ENCODE data around the gene LINGO4. TPM values are rescaled to one million over a fixed set of nuclear protein-coding genes. Genes with fewer than 3 reads are reported as not detected.

The LINGO4 gene
- total RNA-seq, 1 experiment from 2014 or later = not detected

DNA sequence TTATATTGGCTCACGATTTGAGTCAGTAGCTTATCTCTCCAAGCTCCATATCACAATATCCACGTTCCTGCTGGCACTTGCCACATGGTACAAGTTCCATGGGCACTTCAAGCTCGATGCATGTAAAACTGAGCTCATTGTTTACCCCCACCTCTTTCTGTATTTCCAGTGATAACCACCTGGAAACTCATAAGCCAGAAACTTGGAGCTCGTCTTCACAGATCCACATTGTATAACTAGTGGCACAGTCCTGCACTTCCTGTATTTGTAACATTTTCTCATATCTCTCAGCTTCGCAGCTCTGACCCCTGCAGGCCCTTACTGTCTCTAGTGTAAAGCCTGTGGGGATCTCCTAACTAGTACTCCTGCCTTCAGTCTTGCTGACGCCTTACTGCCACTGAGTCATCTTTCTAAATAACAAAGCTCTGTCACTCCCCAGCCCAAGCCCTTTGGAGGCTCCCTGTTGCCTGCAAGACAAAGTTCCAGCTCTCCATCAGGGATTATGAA, 40.9 kb upstream of the LINGO4 start:
- DNase-seq (ENCODE audit: low spot score) = no peak
- ATAC-seq = peak; percentile 90
- peak overlapping the region; percentile 11; the same call in 1 of the 2 replicates for H3K27ac Mint-ChIP-seq
- H3K27me3 Mint-ChIP-seq (ENCODE audit: low read depth) = peaks cover 9% of the 10 kb centered on the region
- peaks cover 3% of the 10 kb centered on the region for H3K36me3 Mint-ChIP-seq
- no peak overlapping the region for H3K4me3 Mint-ChIP-seq
- POLR2A ChIA-PET = interaction anchor here (1.4 kb wide), 1 partner anchor 9 kb away, joined by 5 read pairs; no protein-coding TSS in a partner anchor
- CTCF ChIA-PET = interaction anchor here (0.7 to 2.6 kb wide), 7 partner anchors 10 to 252 kb away, joined by 3 to 10 read pairs (median 4); partner anchors contain the start of gene MRPL9
- no peaks in the 10 kb centered on the region for H3K9me3 Mint-ChIP-seq
- TF ChIP-seq SMAD4 (CRISPR knock-in tag; IDR thresholded peaks at IDR 0.05) = no peak
- no peak for TF ChIP-seq IRF2 (CRISPR knock-in tag; IDR thresholded peaks at IDR 0.05; ENCODE audit: borderline replicate concordance, low read depth)
- no peak for TF ChIP-seq MYBL2 (CRISPR knock-in tag; IDR thresholded peaks at IDR 0.05)
- TF ChIP-seq NFYB (CRISPR knock-in tag; conservative IDR thresholded peaks at IDR 0.05; ENCODE audit: low read depth) = no peak
- TF ChIP-seq ERG (CRISPR knock-in tag; IDR thresholded peaks at IDR 0.05) = no peak
- TF ChIP-seq FOXK1 (CRISPR knock-in tag; IDR thresholded peaks at IDR 0.05) = no peak
- no peak for TF ChIP-seq ZBTB21 (CRISPR knock-in tag; IDR thresholded peaks at IDR 0.05; ENCODE audit: borderline replicate concordance)
- TF ChIP-seq ZNF423 (CRISPR knock-in tag; IDR thresholded peaks at IDR 0.05) = no peak
- TF ChIP-seq, protein P1, sequence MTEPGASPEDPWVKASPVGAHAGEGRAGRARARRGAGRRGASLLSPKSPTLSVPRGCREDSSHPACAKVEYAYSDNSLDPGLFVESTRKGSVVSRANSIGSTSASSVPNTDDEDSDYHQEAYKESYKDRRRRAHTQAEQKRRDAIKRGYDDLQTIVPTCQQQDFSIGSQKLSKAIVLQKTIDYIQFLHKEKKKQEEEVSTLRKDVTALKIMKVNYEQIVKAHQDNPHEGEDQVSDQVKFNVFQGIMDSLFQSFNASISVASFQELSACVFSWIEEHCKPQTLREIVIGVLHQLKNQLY (CRISPR knock-in tag; IDR thresholded peaks at IDR 0.05) = no peak
- TF ChIP-seq, protein P2, sequence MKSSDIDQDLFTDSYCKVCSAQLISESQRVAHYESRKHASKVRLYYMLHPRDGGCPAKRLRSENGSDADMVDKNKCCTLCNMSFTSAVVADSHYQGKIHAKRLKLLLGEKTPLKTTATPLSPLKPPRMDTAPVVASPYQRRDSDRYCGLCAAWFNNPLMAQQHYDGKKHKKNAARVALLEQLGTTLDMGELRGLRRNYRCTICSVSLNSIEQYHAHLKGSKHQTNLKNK (CRISPR knock-in tag; IDR thresholded peaks at IDR 0.05) = no peak
- no peak for TF ChIP-seq ZNF232 (CRISPR knock-in tag; IDR thresholded peaks at IDR 0.05)
- TF ChIP-seq, protein P3, sequence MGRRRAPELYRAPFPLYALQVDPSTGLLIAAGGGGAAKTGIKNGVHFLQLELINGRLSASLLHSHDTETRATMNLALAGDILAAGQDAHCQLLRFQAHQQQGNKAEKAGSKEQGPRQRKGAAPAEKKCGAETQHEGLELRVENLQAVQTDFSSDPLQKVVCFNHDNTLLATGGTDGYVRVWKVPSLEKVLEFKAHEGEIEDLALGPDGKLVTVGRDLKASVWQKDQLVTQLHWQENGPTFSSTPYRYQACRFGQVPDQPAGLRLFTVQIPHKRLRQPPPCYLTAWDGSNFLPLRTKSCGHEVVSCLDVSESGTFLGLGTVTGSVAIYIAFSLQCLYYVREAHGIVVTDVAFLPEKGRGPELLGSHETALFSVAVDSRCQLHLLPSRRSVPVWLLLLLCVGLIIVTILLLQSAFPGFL (CRISPR knock-in tag; IDR thresholded peaks at IDR 0.05; ENCODE audit: borderline replicate concordance) = no peak
- peaks cover 13% of the 10 kb centered on the region for H3K4me1 Mint-ChIP-seq

DNA sequence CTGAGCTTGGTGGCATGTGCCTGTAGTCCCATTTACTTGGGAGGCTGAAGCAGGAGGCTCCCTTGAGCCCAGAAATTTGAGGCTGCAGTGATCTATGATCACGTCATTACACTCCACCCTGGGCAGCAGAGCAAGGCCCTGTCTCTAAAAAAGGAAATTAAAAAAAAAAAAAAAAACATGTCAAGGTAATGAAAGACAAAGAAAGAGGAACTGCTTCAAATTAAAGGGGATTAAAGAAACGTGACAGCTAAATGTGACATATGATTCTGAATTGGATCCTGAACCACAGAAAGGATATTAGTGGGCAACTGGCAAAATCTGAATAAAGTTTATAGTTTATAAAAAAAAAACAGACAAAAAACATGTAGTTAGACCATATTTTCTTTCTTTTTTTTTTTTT, 38.2 kb upstream of the LINGO4 start:
- CTCF ChIA-PET = interaction anchor here (2.0 kb wide), 1 partner anchor 38 kb away, joined by 5 read pairs; no protein-coding TSS in a partner anchor
- POLR2A ChIA-PET = interaction anchor here (0.7 kb wide), 1 partner anchor 55 kb away, joined by 5 read pairs; no protein-coding TSS in a partner anchor

More for the DNA sequence above, 38.2 kb upstream of the LINGO4 start:
- DNase-seq (ENCODE audit: low spot score) (no peak), ATAC-seq (no peak)
- Mint-ChIP-seq H3K9me3 (no peaks in the 10 kb centered on the region), H3K4me1 (peaks cover 23% of the 10 kb centered on the region), H3K27ac (no peak overlapping the region), H3K36me3 (peaks cover 3% of the 10 kb centered on the region), H3K27me3 (ENCODE audit: low read depth) (peaks cover 18% of the 10 kb centered on the region), H3K4me3 (no peak overlapping the region)
- no peak for TF ChIP-seq GRHL2 (CRISPR knock-in tag; IDR thresholded peaks at IDR 0.05; ENCODE audit: insufficient replicate concordance, severe bottlenecking)
- TF ChIP-seq, protein P4, sequence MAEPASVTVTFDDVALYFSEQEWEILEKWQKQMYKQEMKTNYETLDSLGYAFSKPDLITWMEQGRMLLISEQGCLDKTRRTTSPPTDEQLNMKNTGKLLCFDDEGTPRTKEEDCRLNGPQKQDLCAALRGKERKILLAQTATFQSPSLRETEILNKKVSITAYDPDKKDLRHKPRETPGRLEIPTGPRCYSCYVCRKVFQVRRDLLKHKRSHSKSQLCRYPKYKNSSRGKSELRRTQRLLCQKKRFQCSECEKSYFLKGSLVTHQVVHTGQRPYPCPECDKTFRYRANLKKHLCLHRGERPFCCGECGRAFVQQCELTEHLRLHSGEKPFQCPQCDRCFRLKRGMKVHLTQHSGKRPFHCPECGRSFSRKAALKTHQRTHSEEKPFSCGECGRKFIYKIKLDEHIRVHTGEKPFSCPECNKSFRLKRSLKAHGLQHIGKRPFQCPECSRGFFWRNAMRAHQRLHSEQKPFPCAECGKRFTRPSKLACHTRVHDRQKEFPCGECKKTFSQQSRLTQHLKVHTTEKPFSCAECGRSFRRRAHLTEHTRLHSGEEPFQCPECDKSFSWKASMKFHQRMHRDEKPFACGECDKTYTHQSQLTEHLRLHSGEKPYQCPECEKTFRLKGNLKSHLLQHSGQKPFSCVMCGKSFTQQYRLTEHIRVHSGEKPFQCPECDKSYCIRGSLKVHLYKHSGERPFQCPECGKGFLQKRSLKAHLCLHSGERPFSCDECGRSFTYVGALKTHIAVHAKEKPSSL (CRISPR knock-in tag; conservative IDR thresholded peaks at IDR 0.05) = no peak
- TF ChIP-seq CREM (CRISPR knock-in tag; IDR thresholded peaks at IDR 0.05) = no peak
- TF ChIP-seq E2F4 (CRISPR knock-in tag; IDR thresholded peaks at IDR 0.05; ENCODE audit: borderline replicate concordance, low read depth) = no peak
- TF ChIP-seq IRF2 (CRISPR knock-in tag; IDR thresholded peaks at IDR 0.05; ENCODE audit: borderline replicate concordance, low read depth) = no peak
